Activated CD4-positive, CD25-positive, alpha-beta regulatory T cell (primary cell): ENCODE measurements around the gene ANK2.

Experiments
- DNase-seq, 4 experiments: peaks; one replicate each; lab custom pipeline; 2025; lab: John Stamatoyannopoulos, UW

Gene ANK2

GRCh38 chr4:113094802-113095201 lies 45.3 kb downstream of the ANK2 start:
- no peak for DNase-seq

- no peak for DNase-seq
Observed at GRCh38 chr4:113101669-113102068, 52.2 kb downstream of the ANK2 start.

- no peak for DNase-seq
Observed at GRCh38 chr4:113103556-113103955, 54.1 kb downstream of the ANK2 start.

GRCh38 chr4:113106108-113106507 lies 56.7 kb downstream of the ANK2 start:
- no peak for DNase-seq

- no peak for DNase-seq
Observed at GRCh38 chr4:113109106-113109718, 59.8 kb downstream of the ANK2 start.

GRCh38 chr4:113112338-113112978 lies 63.0 kb downstream of the ANK2 start:
- no peak for DNase-seq

- DNase-seq = no peak
Observed at GRCh38 chr4:113113151-113113550, 63.7 kb downstream of the ANK2 start.

GRCh38 chr4:113114884-113115283 lies 65.4 kb downstream of the ANK2 start:
- no peak for DNase-seq

GRCh38 chr4:113116414-113117357 lies 67.2 kb downstream of the ANK2 start:
- no peak for DNase-seq

- DNase-seq = no peak
Observed at GRCh38 chr4:113117358-113117702, 67.9 kb downstream of the ANK2 start.

GRCh38 chr4:113122066-113122465 lies 72.6 kb downstream of the ANK2 start:
- no peak for DNase-seq

- no peak for DNase-seq
Observed at GRCh38 chr4:113125418-113125817, 76.0 kb downstream of the ANK2 start.

GRCh38 chr4:113131136-113131535 lies 81.7 kb downstream of the ANK2 start:
- no peak for DNase-seq

- no peak for DNase-seq
Observed at GRCh38 chr4:113131621-113132020, 82.2 kb downstream of the ANK2 start.

- no peak for DNase-seq
Observed at GRCh38 chr4:113141901-113142346, 92.5 kb downstream of the ANK2 start.

- no peak for DNase-seq
Observed at GRCh38 chr4:113142351-113142750, 92.9 kb downstream of the ANK2 start.

- no peak for DNase-seq
Observed at GRCh38 chr4:113144091-113144490, 94.6 kb downstream of the ANK2 start.

- DNase-seq = no peak
Observed at GRCh38 chr4:113145147-113145518, 95.7 kb downstream of the ANK2 start.

GRCh38 chr4:113145519-113146291 lies 96.3 kb downstream of the ANK2 start:
- no peak for DNase-seq

GRCh38 chr4:113146876-113147358 lies 97.5 kb downstream of the ANK2 start:
- no peak for DNase-seq

GRCh38 chr4:113147498-113148111 lies 98.2 kb downstream of the ANK2 start:
- DNase-seq = no peak

- DNase-seq = no peak
Observed at GRCh38 chr4:113148925-113149324, 99.5 kb downstream of the ANK2 start.
